GM12878 (cell line): ENCODE results near the gene ITM2C.

Experiments
- POLR2A ChIP-seq: IDR thresholded peaks from 2 replicates; pipeline ENCODE4 v1.6.1; 2011; ENCODE audit warnings: low read depth, mild to moderate bottlenecking, low read length
- TF ChIP-seq, protein P1 (sequence below), 3 experiments: IDR thresholded peaks in 2 of 3; conservative IDR thresholded peaks in 1 of 3; 2 replicates each; pipeline ENCODE4 v1.5.1; 2011; ENCODE audit warnings: low read depth in 3 of 3, low read length in 3 of 3, mild to moderate bottlenecking in 3 of 3, control low read depth in 2 of 3, moderate library complexity in 2 of 3, inconsistent platforms in 1 of 3, mixed read lengths in 1 of 3; ENCODE audit not compliant: control insufficient read depth in 2 of 3, insufficient read depth in 1 of 3; ENCODE audit errors: extremely low read depth in 1 of 3
- TF ChIP-seq, protein P2 (sequence below): fragments of 450-650 bp; IDR thresholded peaks from 2 replicates; pipeline ENCODE4 v1.6.1; 2017; ENCODE audit warnings: mild to moderate bottlenecking

DNA sequence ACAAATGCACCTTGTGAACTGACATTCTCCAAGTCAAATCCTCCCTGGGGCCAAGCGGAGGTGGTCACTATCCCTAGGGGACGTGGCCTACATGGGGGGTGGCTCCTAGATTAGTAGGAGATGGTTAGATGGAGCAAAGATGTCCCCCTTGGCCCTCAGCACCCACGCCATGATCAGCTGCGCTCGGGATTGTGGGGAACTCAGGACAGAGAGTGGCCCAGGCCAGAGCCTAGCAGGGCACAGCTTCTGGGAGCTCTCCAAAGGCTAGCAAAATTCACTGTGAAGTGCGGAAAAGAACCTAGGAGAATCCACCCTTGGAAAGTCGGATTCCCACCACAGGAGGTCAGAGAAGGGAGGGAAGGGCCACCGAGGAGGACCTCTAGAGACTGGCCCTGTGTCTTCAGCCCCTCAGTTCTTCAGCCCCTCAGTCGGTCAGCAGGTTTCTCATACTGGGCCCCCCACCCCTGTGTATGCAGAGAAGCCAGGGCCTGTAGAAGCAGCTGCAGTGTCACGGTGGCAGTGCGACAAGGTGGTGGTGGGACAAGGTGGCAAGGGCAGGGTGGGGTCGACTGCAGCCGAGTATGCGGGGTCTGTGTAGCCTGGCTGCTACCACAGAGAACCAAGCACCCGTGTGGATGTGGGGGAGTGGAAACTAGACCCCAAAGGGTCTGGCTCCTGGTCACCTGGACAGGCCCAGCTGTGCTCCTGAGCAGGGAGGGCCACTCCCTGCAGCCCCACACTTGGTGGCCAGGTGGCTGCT is 41.9 kb downstream of the ITM2C start:
- TF ChIP-seq, protein P1, sequence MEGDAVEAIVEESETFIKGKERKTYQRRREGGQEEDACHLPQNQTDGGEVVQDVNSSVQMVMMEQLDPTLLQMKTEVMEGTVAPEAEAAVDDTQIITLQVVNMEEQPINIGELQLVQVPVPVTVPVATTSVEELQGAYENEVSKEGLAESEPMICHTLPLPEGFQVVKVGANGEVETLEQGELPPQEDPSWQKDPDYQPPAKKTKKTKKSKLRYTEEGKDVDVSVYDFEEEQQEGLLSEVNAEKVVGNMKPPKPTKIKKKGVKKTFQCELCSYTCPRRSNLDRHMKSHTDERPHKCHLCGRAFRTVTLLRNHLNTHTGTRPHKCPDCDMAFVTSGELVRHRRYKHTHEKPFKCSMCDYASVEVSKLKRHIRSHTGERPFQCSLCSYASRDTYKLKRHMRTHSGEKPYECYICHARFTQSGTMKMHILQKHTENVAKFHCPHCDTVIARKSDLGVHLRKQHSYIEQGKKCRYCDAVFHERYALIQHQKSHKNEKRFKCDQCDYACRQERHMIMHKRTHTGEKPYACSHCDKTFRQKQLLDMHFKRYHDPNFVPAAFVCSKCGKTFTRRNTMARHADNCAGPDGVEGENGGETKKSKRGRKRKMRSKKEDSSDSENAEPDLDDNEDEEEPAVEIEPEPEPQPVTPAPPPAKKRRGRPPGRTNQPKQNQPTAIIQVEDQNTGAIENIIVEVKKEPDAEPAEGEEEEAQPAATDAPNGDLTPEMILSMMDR (IDR thresholded peaks at IDR 0.05 in 2 of 3, conservative IDR thresholded peaks at IDR 0.05 in 1 of 3; ENCODE audit: control insufficient read depth in 2 of 3, extremely low read depth in 1 of 3, insufficient read depth in 1 of 3, low read depth in 3 of 3, low read length in 3 of 3), result no peak
- TF ChIP-seq, protein P2, sequence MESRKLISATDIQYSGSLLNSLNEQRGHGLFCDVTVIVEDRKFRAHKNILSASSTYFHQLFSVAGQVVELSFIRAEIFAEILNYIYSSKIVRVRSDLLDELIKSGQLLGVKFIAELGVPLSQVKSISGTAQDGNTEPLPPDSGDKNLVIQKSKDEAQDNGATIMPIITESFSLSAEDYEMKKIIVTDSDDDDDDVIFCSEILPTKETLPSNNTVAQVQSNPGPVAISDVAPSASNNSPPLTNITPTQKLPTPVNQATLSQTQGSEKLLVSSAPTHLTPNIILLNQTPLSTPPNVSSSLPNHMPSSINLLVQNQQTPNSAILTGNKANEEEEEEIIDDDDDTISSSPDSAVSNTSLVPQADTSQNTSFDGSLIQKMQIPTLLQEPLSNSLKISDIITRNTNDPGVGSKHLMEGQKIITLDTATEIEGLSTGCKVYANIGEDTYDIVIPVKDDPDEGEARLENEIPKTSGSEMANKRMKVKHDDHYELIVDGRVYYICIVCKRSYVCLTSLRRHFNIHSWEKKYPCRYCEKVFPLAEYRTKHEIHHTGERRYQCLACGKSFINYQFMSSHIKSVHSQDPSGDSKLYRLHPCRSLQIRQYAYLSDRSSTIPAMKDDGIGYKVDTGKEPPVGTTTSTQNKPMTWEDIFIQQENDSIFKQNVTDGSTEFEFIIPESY, result no peak
- TF ChIP-seq POLR2A, result peak; percentile 27; the same call in 1 of the 2 replicates
